ENCODE results near the gene HOXA7. TPM values are rescaled to one million over a fixed set of nuclear protein-coding genes. Genes with fewer than 3 reads are reported as not detected.

HOXA7 gene
- total RNA-seq, 2 donors from 2014 or later: not detected

GRCh38 chr7:27116962-27117886 is 39.3 kb downstream of the HOXA7 start:
- no peaks in the 10 kb centered on the region for H3K9me3 Mint-ChIP-seq
- DNase-seq (no peak), ATAC-seq (replicated peaks in 1 of 2) (no peak)
- no peaks in the 10 kb centered on the region for H3K27me3 Mint-ChIP-seq (ENCODE audit: low read depth)
- no peaks in the 10 kb centered on the region for H3K36me3 Mint-ChIP-seq (ENCODE audit: insufficient read depth in 2 of 2)
- H3K27ac Mint-ChIP-seq: no peak overlapping the region
- H3K4me3 Mint-ChIP-seq: no peak overlapping the region
- no peaks in the 10 kb centered on the region for H3K4me1 Mint-ChIP-seq (ENCODE audit: low read depth)

DNA sequence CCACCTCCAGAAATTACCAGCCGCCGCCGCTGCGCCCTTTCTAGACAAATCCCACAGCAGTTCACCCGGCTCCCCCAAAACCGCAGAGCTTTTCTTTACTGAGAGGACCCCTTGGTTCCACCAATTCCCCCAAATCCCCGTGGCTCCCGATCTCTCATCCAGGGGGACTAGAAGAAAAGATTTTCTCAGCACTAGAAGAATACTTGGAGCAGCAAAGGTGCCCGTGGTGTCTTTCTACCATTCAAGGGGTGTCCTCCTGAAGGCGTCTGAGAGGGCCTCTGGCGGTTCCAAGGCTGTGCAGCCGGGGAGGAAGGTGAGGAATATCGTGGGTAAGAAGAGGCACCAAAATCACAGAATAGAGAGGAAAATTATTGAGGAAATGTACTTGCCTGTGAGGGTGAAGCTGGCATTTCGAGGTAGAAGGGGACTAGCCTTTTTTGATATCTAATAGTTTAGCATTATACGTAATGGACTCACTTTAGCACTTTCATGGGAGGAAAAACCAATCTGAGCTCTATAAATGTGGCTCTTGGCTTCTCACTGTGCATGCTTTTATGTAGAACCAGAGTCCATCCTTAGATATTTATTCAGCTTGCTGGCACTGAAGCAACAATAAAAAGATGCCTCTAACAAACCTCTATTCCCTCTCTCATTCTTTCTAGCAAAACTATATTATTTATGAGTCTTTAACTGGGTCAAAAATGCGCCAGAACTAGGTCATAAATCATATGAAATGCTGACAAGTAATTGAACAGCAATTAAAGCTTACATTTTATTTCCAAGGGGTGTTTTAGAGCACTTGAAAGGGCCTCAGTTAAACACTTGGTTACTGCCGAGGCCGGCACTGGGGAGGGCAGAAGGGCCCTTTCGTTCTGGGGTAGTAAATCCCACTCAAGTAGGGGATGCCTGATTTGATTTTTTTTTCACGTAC is 40.2 kb downstream of the HOXA7 start:
- ATAC-seq (replicated peaks in 1 of 2): no peak
- no peak for DNase-seq
- H3K36me3 Mint-ChIP-seq (ENCODE audit: insufficient read depth in 2 of 2): no peaks in the 10 kb centered on the region
- no peaks in the 10 kb centered on the region for H3K27me3 Mint-ChIP-seq (ENCODE audit: low read depth)
- H3K4me3 Mint-ChIP-seq: no peak overlapping the region
- no peaks in the 10 kb centered on the region for H3K9me3 Mint-ChIP-seq
- no peaks in the 10 kb centered on the region for H3K4me1 Mint-ChIP-seq (ENCODE audit: low read depth)
- H3K27ac Mint-ChIP-seq: no peak overlapping the region

- H3K9me3 Mint-ChIP-seq: no peaks in the 10 kb centered on the region
- no peak overlapping the region for H3K4me3 Mint-ChIP-seq
- ATAC-seq (replicated peaks in 1 of 2) (no peak), DNase-seq (no peak)
- no peaks in the 10 kb centered on the region for H3K36me3 Mint-ChIP-seq (ENCODE audit: insufficient read depth in 2 of 2)
- H3K4me1 Mint-ChIP-seq (ENCODE audit: low read depth): no peaks in the 10 kb centered on the region
- no peaks in the 10 kb centered on the region for H3K27me3 Mint-ChIP-seq (ENCODE audit: low read depth)
- H3K27ac Mint-ChIP-seq: no peak overlapping the region
These were observed 41.1 kb downstream of the HOXA7 start for GRCh38 chr7:27115221-27116026.

DNA sequence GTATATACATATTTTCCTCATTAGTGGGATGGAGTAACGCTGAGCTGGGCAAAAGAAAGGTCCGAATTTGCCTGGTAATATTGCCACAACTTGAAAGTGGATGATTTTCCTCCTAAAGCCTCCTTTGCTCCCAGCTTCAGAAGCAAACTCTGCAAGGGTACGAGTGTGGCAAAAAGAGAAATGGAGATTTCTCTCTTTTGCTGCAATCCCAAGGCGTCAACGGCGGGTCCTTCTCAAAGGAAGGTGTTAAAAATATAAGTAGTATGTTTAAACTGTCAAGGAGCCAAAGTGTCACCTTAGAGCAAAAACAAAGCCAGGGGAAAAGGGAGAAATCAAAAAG is 41.6 kb downstream of the HOXA7 start:
- Mint-ChIP-seq H3K4me1 (ENCODE audit: low read depth) (no peaks in the 10 kb centered on the region), H3K27ac (no peak overlapping the region), H3K27me3 (ENCODE audit: low read depth) (no peaks in the 10 kb centered on the region), H3K4me3 (no peak overlapping the region), H3K36me3 (ENCODE audit: insufficient read depth in 2 of 2) (no peaks in the 10 kb centered on the region), H3K9me3 (no peaks in the 10 kb centered on the region)
- DNase-seq (no peak), ATAC-seq (replicated peaks in 1 of 2) (no peak)

DNA sequence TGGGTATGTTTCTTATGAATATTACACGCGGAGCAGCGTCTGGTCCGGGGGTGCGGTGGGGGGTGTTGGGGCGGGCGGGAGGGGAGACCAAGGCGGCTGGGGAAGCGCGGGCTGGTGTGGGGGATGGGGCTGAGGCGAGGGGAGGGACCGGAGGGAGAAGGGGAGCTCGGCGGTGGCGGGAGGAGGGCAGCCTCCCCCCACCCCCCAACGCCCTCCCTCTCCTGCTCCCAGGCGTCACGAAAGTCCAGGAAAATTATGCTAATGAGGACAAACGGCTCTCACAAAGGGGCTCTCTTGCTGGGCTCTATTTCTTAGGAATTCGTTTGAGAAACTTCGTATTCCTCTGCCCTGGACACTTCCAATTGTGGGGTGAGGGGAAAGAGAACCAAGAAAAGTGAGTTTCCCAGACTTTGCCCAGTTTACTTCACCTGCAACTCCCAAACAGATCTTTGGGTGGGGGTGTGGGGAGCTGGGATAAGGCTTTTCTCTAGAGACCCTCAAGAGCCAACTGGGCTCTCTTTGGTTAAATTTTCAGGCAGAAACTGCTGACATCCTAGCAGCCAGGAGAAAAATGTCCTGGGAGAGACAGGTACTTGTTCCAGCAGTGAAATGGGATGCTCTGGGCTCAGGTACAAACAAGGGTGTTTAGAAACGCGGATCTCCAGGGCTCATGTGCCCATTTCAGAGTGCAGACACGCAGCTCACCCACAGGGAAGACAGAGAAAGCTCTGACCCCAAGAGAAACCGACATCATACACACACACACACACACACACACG is 42.3 kb downstream of the HOXA7 start:
- DNase-seq: no peak
- H3K9me3 Mint-ChIP-seq: no peaks in the 10 kb centered on the region
- H3K4me3 Mint-ChIP-seq: no peak overlapping the region
- no peaks in the 10 kb centered on the region for H3K27me3 Mint-ChIP-seq (ENCODE audit: low read depth)
- ATAC-seq (replicated peaks in 1 of 2): no peak
- no peak overlapping the region for H3K27ac Mint-ChIP-seq
- no peaks in the 10 kb centered on the region for H3K36me3 Mint-ChIP-seq (ENCODE audit: insufficient read depth in 2 of 2)
- H3K4me1 Mint-ChIP-seq (ENCODE audit: low read depth): no peaks in the 10 kb centered on the region

DNA sequence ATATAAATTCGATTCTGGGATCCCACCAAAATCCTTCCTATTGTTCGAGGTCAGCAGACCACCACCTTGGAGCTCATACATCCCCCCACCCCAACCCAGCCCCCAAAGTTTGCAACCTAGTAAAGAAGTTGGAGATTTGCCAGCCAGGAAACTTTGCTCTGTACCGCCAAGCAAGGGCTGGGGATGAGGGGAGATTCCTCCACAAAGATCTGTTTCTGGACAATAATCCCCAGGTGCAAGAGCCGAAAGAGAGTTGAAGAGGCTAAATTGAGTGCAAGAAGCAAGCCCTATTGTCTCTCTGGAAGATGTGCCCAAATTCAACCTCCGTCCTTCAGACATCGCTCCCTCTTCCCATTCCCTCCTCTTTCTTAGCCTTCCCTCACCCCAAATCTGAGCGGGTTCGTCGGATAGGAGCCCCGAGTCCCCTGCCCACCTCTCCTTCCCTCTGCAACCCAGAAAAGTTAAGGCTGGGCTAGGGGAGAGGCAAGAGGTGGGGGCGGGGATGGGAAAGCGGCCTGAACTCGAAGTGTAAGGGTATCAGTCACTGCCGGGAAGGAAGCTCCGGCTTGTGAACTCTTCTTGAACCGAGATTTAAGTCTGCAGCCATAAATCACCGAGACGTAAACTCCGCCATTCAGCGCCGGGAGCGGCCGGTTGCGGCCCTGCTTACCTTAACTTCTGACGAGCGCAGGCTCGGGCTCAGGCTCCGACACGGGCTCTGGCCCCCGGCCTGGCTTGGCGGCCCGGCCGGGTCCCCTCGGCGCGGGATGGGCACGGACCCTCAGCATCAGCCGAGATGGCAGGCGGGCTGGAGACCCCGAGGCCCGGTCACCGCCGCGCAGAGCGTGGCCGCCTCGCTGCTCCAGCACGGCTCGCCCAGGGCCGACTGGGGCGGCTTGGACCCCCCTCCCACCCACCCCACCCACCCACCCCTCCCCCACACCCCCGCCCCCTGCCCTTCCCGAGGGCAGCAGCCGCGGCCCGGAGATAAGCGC is 43.2 kb downstream of the HOXA7 start:
- Mint-ChIP-seq H3K27ac (no peak overlapping the region), H3K27me3 (ENCODE audit: low read depth) (no peaks in the 10 kb centered on the region), H3K4me1 (ENCODE audit: low read depth) (no peaks in the 10 kb centered on the region), H3K36me3 (ENCODE audit: insufficient read depth in 2 of 2) (no peaks in the 10 kb centered on the region), H3K9me3 (no peaks in the 10 kb centered on the region), H3K4me3 (no peak overlapping the region)
- no peak for ATAC-seq (replicated peaks in 1 of 2)
- DNase-seq: no peak

DNA sequence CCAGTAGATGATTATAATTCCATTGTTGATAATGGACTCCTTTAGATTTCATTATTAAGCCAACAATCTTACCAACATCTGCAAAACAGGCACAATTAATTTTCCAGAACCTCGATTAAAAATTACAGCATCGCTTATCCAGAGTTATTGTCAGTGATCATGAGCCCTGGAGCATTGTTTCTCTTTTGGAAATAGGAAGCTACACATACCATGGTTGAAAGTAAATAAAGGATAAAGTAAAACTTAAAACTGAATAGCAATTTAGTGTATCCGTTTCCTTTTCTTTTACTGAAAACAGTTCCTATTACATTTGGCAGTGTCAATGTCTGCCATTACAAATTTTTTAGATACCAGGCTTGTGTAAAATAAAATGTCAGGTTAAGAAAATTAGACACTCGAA is 44.1 kb downstream of the HOXA7 start:
- ATAC-seq (replicated peaks in 1 of 2) (no peak), DNase-seq (no peak)
- Mint-ChIP-seq H3K4me3 (no peak overlapping the region), H3K4me1 (ENCODE audit: low read depth) (no peaks in the 10 kb centered on the region), H3K27ac (no peak overlapping the region), H3K36me3 (ENCODE audit: insufficient read depth in 2 of 2) (no peaks in the 10 kb centered on the region), H3K27me3 (ENCODE audit: low read depth) (no peaks in the 10 kb centered on the region), H3K9me3 (no peaks in the 10 kb centered on the region)

GRCh38 chr7:27111751-27112277 is 44.7 kb downstream of the HOXA7 start:
- no peak overlapping the region for H3K4me3 Mint-ChIP-seq
- no peak overlapping the region for H3K27ac Mint-ChIP-seq

DNA sequence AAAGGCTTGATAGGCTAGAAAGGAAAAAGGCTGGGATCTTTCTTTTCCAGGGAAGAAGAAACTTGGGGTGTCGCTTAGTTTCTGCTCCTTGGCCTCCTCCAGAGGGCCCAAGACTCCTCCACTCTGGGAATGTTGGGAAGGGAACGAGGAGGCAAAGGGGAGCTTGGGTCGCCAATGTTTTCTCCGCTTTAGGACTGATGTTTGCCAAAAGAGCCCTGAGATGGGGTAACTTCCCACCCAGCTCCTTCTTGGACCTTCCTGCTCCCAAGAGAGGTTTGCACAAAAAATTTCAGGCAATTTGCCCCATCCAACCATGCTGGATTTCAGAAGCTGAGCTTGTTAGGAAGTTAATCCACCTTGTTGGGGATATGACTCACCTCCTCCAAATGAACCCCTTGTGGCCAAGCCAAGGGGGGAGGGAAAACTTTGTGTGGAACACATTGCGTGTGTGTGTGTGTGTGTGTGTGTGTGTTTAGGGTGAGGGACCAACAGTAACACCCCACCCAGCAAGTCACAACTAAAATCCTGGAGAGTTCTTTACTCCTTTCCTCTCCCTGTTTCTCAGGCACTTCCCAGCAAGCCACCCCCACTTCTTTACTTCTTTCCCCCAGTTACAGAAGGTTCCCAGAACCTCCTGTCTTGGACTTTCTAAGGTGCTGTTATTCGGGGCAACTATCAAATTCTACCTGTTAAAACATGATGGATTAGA is 45.3 kb downstream of the HOXA7 start:
- H3K27ac Mint-ChIP-seq: no peak overlapping the region
- H3K9me3 Mint-ChIP-seq: no peaks in the 10 kb centered on the region
- ATAC-seq (replicated peaks in 1 of 2) (no peak), DNase-seq (no peak)
- H3K4me3 Mint-ChIP-seq: no peak overlapping the region
- no peaks in the 10 kb centered on the region for H3K27me3 Mint-ChIP-seq (ENCODE audit: low read depth)
- no peaks in the 10 kb centered on the region for H3K36me3 Mint-ChIP-seq (ENCODE audit: insufficient read depth in 2 of 2)
- no peaks in the 10 kb centered on the region for H3K4me1 Mint-ChIP-seq (ENCODE audit: low read depth)

More at GRCh38 chr7:27111751-27112277, 44.7 kb downstream of the HOXA7 start:
- no peaks in the 10 kb centered on the region for H3K27me3 Mint-ChIP-seq (ENCODE audit: low read depth)
- DNase-seq (no peak), ATAC-seq (replicated peaks in 1 of 2) (no peak)
- no peaks in the 10 kb centered on the region for H3K36me3 Mint-ChIP-seq (ENCODE audit: insufficient read depth in 2 of 2)
- no peaks in the 10 kb centered on the region for H3K9me3 Mint-ChIP-seq
- no peaks in the 10 kb centered on the region for H3K4me1 Mint-ChIP-seq (ENCODE audit: low read depth)

- Mint-ChIP-seq H3K9me3 (no peaks in the 10 kb centered on the region), H3K4me1 (ENCODE audit: low read depth) (no peaks in the 10 kb centered on the region), H3K27ac (no peak overlapping the region), H3K36me3 (ENCODE audit: insufficient read depth in 2 of 2) (no peaks in the 10 kb centered on the region), H3K27me3 (ENCODE audit: low read depth) (peaks cover 4% of the 10 kb centered on the region), H3K4me3 (no peak overlapping the region)
- no peak for ATAC-seq (replicated peaks in 1 of 2)
- DNase-seq: no peak
These were observed 46.1 kb downstream of the HOXA7 start for GRCh38 chr7:27110186-27111031.
